ENCODE data around the gene DBN1. TPM values are rescaled to one million over a fixed set of nuclear protein-coding genes. Genes with fewer than 3 reads are reported as not detected.

DBN1 gene
- total and polyA plus RNA-seq, 9 of the 15 experiments (the other 6 are each of a cell fraction or from before 2014, with no cell fraction given): 0.25 to 87.2 (median 27.9) TPM

DNA sequence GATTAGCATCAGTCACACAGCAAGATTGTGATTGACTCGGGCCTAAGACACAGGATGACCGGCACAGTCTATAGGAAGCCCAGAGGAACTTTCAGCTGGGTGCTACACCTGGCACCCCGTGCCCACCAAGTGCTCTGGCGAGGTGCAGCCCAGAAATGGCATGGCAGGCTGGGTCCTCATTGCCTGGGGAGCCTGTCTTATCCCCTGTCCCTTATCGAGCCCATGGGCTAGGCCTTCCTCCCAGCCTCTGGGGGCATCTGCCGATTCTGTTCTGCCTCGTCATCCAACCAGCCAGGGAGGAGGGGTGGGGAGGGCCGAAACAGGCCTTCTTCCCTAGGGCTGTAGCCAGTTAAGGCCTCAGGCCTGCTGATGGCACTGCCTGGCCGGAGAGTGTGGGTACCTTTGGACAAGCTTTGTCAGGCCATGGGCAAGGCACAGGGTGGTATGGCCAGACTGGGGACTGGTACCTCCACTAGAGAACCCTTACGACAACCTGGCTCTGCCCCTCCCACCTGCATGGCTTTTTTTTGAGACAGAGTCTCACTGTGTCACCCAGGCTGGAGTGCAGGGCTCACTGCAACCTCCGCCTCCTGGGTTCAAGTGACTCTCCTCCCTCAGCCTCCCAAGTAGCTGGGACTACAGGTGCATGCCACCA is 45.4 kb downstream of the DBN1 start (continued):
- no peak for TF ChIP-seq ZBTB43 (CRISPR knock-in tag; IDR thresholded peaks at IDR 0.05)
- no peak for TF ChIP-seq BCL6 (CRISPR knock-in tag; IDR thresholded peaks at IDR 0.05)
- no peak for TF ChIP-seq STAT5A (IDR thresholded peaks at IDR 0.05; ENCODE audit: borderline replicate concordance, low read length)
- TF ChIP-seq C11orf30 (IDR thresholded peaks at IDR 0.05; ENCODE audit: low read depth): peak; percentile 94
- TF ChIP-seq SRF (CRISPR knock-in tag; IDR thresholded peaks at IDR 0.05): peak in 1 of 2 experiments; percentile 50; a peak in 1 of 4 replicates
- TF ChIP-seq EZH2 (IDR thresholded peaks at IDR 0.05; ENCODE audit: borderline replicate concordance, low read depth, low read length): no peak
- TF ChIP-seq HDAC3 (IDR thresholded peaks at IDR 0.05; ENCODE audit: borderline replicate concordance, partially characterized antibody): no peak
- TF ChIP-seq, protein P1, sequence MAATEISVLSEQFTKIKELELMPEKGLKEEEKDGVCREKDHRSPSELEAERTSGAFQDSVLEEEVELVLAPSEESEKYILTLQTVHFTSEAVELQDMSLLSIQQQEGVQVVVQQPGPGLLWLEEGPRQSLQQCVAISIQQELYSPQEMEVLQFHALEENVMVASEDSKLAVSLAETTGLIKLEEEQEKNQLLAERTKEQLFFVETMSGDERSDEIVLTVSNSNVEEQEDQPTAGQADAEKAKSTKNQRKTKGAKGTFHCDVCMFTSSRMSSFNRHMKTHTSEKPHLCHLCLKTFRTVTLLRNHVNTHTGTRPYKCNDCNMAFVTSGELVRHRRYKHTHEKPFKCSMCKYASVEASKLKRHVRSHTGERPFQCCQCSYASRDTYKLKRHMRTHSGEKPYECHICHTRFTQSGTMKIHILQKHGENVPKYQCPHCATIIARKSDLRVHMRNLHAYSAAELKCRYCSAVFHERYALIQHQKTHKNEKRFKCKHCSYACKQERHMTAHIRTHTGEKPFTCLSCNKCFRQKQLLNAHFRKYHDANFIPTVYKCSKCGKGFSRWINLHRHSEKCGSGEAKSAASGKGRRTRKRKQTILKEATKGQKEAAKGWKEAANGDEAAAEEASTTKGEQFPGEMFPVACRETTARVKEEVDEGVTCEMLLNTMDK (IDR thresholded peaks at IDR 0.05; ENCODE audit: borderline replicate concordance, insufficient read depth, low read depth, low read length, poor library complexity, severe bottlenecking): peak; percentile 50
- TF ChIP-seq ZNF143 (CRISPR knock-in tag; IDR thresholded peaks at IDR 0.05): no peak
- TF ChIP-seq TSHZ1 (CRISPR knock-in tag; IDR thresholded peaks at IDR 0.05): no peak
- TF ChIP-seq TAL1 (IDR thresholded peaks at IDR 0.05): no peak
- TF ChIP-seq E2F8 (IDR thresholded peaks at IDR 0.05; ENCODE audit: low read depth, partially characterized antibody): no peak
- TF ChIP-seq, protein P2, sequence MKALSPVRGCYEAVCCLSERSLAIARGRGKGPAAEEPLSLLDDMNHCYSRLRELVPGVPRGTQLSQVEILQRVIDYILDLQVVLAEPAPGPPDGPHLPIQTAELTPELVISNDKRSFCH (CRISPR knock-in tag; IDR thresholded peaks at IDR 0.05): no peak
- TF ChIP-seq, protein P2 (tag; IDR thresholded peaks at IDR 0.05): no peak
- TF ChIP-seq ZNF165 (CRISPR knock-in tag; IDR thresholded peaks at IDR 0.05; ENCODE audit: borderline replicate concordance): no peak
- no peak for TF ChIP-seq CREBBP (IDR thresholded peaks at IDR 0.05; ENCODE audit: low read depth, low read length)

All from K562 (cell line).